ENCODE data around the gene PDLIM1.

PDLIM1 gene

GRCh38 chr10:95281206-95281605, 9.6 kb downstream of the PDLIM1 start:
- Histone ChIP-seq H3F3A (ENCODE audit: low read depth) (peaks cover 9% of the 10 kb centered on the region; the same call in 1 of the 2 replicates), H3K9ac (ENCODE audit: low read depth, low read length, poor library complexity, severe bottlenecking) (peak overlapping the region; percentile 57), H4K20me1 (ENCODE audit: insufficient read depth, low read length, poor library complexity, severe bottlenecking) (no peaks in the 10 kb centered on the region), H3K79me2 (ENCODE audit: insufficient read depth, low read length) (no peaks in the 10 kb centered on the region), H3K4me3 (ENCODE audit: low read length, poor library complexity, severe bottlenecking) (no peak overlapping the region), H3K36me3 (ENCODE audit: insufficient read depth, low read length) (no peaks in the 10 kb centered on the region), H3K4me1 (ENCODE audit: insufficient read depth, low read length, poor library complexity, severe bottlenecking) (peaks cover 68% of the 10 kb centered on the region), H3K9me2 (replicated peaks; ENCODE audit: low read depth, low read length) (no peaks in the 10 kb centered on the region), H2AFZ (ENCODE audit: low read length) (no peak overlapping the region), H3K9me3 (ENCODE audit: insufficient read depth, low read depth, low read length) (no peaks in the 10 kb centered on the region), H3K27me3 (ENCODE audit: insufficient read depth, low read length, poor library complexity, severe bottlenecking) (no peaks in the 10 kb centered on the region), H3K4me2 (ENCODE audit: low read depth, low read length, poor library complexity, severe bottlenecking) (no peak overlapping the region)
- no peak for TF ChIP-seq CTCF (conservative IDR thresholded peaks at IDR 0.05; ENCODE audit: low read length)
- TF ChIP-seq EZH2phosphoT487 (IDR thresholded peaks at IDR 0.05; ENCODE audit: borderline replicate concordance) = no peak

GRCh38 chr10:95280637-95281036, 10.2 kb downstream of the PDLIM1 start:
- Histone ChIP-seq H3F3A (ENCODE audit: low read depth) (peaks cover 15% of the 10 kb centered on the region; the same call in 1 of the 2 replicates), H3K27me3 (ENCODE audit: insufficient read depth, low read length, poor library complexity, severe bottlenecking) (no peaks in the 10 kb centered on the region), H3K4me2 (ENCODE audit: low read depth, low read length, poor library complexity, severe bottlenecking) (no peak overlapping the region), H3K36me3 (ENCODE audit: insufficient read depth, low read length) (no peaks in the 10 kb centered on the region), H3K9ac (ENCODE audit: low read depth, low read length, poor library complexity, severe bottlenecking) (no peak overlapping the region), H3K9me3 (ENCODE audit: insufficient read depth, low read depth, low read length) (no peaks in the 10 kb centered on the region), H4K20me1 (ENCODE audit: insufficient read depth, low read length, poor library complexity, severe bottlenecking) (no peaks in the 10 kb centered on the region), H3K4me1 (ENCODE audit: insufficient read depth, low read length, poor library complexity, severe bottlenecking) (peaks cover 72% of the 10 kb centered on the region), H3K4me3 (ENCODE audit: low read length, poor library complexity, severe bottlenecking) (no peak overlapping the region), H3K79me2 (ENCODE audit: insufficient read depth, low read length) (no peaks in the 10 kb centered on the region), H3K9me2 (replicated peaks; ENCODE audit: low read depth, low read length) (no peaks in the 10 kb centered on the region), H2AFZ (ENCODE audit: low read length) (no peak overlapping the region)
- TF ChIP-seq CTCF (conservative IDR thresholded peaks at IDR 0.05; ENCODE audit: low read length) = no peak
- TF ChIP-seq EZH2phosphoT487 (IDR thresholded peaks at IDR 0.05; ENCODE audit: borderline replicate concordance) = no peak

GRCh38 chr10:95279042-95279820, 11.6 kb downstream of the PDLIM1 start:
- H3K27me3 ChIP-seq (ENCODE audit: insufficient read depth, low read length, poor library complexity, severe bottlenecking) = no peaks in the 10 kb centered on the region
- no peaks in the 10 kb centered on the region for H3K79me2 ChIP-seq (ENCODE audit: insufficient read depth, low read length)
- no peaks in the 10 kb centered on the region for H4K20me1 ChIP-seq (ENCODE audit: insufficient read depth, low read length, poor library complexity, severe bottlenecking)
- no peaks in the 10 kb centered on the region for H3K9me3 ChIP-seq (ENCODE audit: insufficient read depth, low read depth, low read length)
- no peaks in the 10 kb centered on the region for H3K9me2 ChIP-seq (replicated peaks; ENCODE audit: low read depth, low read length)
- no peaks in the 10 kb centered on the region for H3K36me3 ChIP-seq (ENCODE audit: insufficient read depth, low read length)
- H3K4me2 ChIP-seq (ENCODE audit: low read depth, low read length, poor library complexity, severe bottlenecking) = no peak overlapping the region
- peaks cover 63% of the 10 kb centered on the region for H3K4me1 ChIP-seq (ENCODE audit: insufficient read depth, low read length, poor library complexity, severe bottlenecking)
- peaks cover 15% of the 10 kb centered on the region; the same call in 1 of the 2 replicates for H3F3A ChIP-seq (ENCODE audit: low read depth)
- H3K4me3 ChIP-seq (ENCODE audit: low read length, poor library complexity, severe bottlenecking) = no peak overlapping the region
- H2AFZ ChIP-seq (ENCODE audit: low read length) = 0 out of 2 replicates have a peak overlapping the region, but pooled peaks have one; percentile 6
- H3K9ac ChIP-seq (ENCODE audit: low read depth, low read length, poor library complexity, severe bottlenecking) = no peak overlapping the region
- TF ChIP-seq EZH2phosphoT487 (IDR thresholded peaks at IDR 0.05; ENCODE audit: borderline replicate concordance) (no peak), CTCF (conservative IDR thresholded peaks at IDR 0.05; ENCODE audit: low read length) (no peak)
